Prostate gland (tissue), 2 donors: Measurements from ENCODE around the gene THSD4. TPM values are rescaled to one million over a fixed set of nuclear protein-coding genes. Genes with fewer than 3 reads are reported as not detected.

Source experiments
- DNase-seq: peaks from one replicate; pipeline ENCODE4 v3.0.0-alpha.2; 2019; ENCODE audit warnings: low spot score
- H3K27ac ChIP-seq, 2 donors: fragments of 200-600 bp; sonication (generic); 2 replicates each; pipeline ENCODE4 v1.5.1; 2017 to 2019
- H3K27me3 ChIP-seq: fragments of 200-600 bp; sonication (generic); replicated peaks from 2 replicates; pipeline ENCODE4 v1.5.1; 2019; ENCODE audit not compliant: insufficient read depth
- H3K36me3 ChIP-seq, 2 donors: fragments of 200-600 bp; sonication (generic); 1 replicate in 1 of 2; 2 replicates in 1 of 2; pipeline versions ENCODE4 v1.5.1 to v1.8.1; 2017 to 2019
- H3K4me1 ChIP-seq: fragments of 200-600 bp; sonication (generic); replicated peaks from 2 replicates; pipeline ENCODE4 v1.5.1; 2019
- H3K4me3 ChIP-seq, 2 donors: fragments of 200-600 bp; sonication (generic); 2 replicates each; pipeline ENCODE4 v1.5.1; 2017 to 2019
- H3K9me3 ChIP-seq: fragments of 200-600 bp; sonication (generic); 2 replicates; pipeline ENCODE4 v1.5.1; 2017
- POLR2A ChIP-seq: fragments of 450-650 bp; IDR thresholded peaks from one replicate; pipeline ENCODE4 v1.6.1; 2016; ENCODE audit warnings: antibody characterized with exemption, mild to moderate bottlenecking
- POLR2AphosphoS5 ChIP-seq: sonication (generic); formaldehyde crosslinking; IDR thresholded peaks from one replicate; pipeline ENCODE4 v1.6.1; 2017; ENCODE audit warnings: antibody characterized with exemption
- WGBS: methylation state at CpG from one replicate; pipeline ENCODE4 v1.1.5; 2018; 5-methylcytosine and 5-hydroxymethylcytosine counted together
- intact Hi-C: fragments of 100-400 bp; cut with DNase I; formaldehyde crosslinking; loops from one replicate; pipeline ENCODE4 v1.14.2; 2022
- total RNA-seq, 2 donors: library from RNA; depleted of rRNA; stranded (reverse); fragments of >200 nt; gene quantifications; one replicate each; pipeline ENCODE4 v1.1.0, GENCODE V29; 2016
- TF ChIP-seq, protein P1 (sequence below), 4 experiments: fragments of 200-600 bp in 2 of 4; fragments of 450-650 bp in 2 of 4; sonication (generic) in 2 of 4; IDR thresholded peaks; 1 replicate in 3 of 4; 2 replicates in 1 of 4; pipeline ENCODE4 v1.5.1; 2016 to 2019; ENCODE audit warnings: antibody characterized with exemption in 4 of 4, mild to moderate bottlenecking in 2 of 4, moderate library complexity in 2 of 4

Gene THSD4
- total RNA-seq, 2 donors from 2014 or later = 84.1 to 223 TPM

DNA sequence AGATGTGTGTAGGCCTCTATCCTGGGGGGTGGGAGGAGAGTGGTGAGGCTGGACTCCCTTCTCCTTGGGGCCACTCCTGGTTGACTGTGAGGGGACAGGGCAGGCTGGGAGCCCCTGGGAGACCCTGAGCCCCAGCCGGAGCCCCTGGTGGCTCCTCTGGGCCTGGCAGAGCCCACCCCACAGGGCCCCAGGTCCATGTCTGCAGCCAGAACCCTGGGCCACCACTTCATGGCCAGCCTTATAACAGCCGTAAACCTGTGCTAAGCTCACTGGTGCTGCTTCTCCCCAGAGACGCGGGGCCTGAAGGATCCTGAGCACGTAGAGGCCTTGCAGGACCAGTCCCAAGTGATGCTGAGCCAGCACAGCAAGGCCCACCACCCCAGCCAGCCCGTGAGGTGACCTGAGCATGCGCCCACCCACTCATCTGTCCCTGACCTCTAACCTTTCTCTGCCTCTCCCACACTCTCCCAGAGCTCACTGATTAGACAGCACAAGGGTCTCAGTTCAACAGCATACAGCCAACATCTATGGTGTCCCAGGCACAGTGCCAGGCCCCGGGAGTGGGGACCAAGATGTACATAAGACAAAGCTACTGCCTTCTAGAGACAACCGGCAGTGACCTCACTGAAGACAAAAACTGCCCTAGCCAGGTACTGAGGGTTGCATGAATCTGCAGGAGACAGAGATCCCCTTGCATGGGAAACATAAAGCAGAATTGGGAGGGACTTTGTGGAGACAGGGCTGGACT lies 698.6 kb downstream of the THSD4 start:
- no peak for TF ChIP-seq POLR2A
- TF ChIP-seq POLR2AphosphoS5 = no peak
- TF ChIP-seq, protein P1, sequence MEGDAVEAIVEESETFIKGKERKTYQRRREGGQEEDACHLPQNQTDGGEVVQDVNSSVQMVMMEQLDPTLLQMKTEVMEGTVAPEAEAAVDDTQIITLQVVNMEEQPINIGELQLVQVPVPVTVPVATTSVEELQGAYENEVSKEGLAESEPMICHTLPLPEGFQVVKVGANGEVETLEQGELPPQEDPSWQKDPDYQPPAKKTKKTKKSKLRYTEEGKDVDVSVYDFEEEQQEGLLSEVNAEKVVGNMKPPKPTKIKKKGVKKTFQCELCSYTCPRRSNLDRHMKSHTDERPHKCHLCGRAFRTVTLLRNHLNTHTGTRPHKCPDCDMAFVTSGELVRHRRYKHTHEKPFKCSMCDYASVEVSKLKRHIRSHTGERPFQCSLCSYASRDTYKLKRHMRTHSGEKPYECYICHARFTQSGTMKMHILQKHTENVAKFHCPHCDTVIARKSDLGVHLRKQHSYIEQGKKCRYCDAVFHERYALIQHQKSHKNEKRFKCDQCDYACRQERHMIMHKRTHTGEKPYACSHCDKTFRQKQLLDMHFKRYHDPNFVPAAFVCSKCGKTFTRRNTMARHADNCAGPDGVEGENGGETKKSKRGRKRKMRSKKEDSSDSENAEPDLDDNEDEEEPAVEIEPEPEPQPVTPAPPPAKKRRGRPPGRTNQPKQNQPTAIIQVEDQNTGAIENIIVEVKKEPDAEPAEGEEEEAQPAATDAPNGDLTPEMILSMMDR (IDR thresholded peaks at IDR 0.05) = no peak
- H3K27me3 ChIP-seq = no peaks in the 10 kb centered on the region
- H3K9me3 ChIP-seq = no peaks in the 10 kb centered on the region
- intact Hi-C loops = no loop called here
- no peaks in the 10 kb centered on the region for H3K36me3 ChIP-seq
- no peak for DNase-seq
- no peaks in the 10 kb centered on the region for H3K4me1 ChIP-seq
- H3K27ac ChIP-seq = no peak overlapping the region
- H3K4me3 ChIP-seq = no peak overlapping the region
- 82% methylated on average over 7 of the region's 9 CpGs for WGBS

DNA sequence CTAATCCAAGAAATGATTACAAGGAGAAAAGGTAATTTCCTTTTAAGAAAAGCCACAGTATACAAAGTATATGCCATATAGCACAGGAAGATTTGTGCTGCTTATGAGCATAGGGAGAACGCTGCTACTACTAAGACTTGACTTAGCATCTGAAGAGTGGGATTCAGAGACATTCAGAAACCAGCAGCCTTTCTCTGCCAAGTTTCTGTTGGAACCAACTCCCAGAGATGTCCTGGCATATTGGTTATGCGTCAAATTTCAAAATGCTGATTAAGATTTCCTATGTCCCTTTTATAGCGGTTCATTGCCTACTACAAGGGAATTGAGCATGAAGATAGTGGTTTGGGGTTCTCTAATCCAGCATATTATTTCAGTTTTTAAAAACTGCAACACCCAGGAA lies 700.0 kb downstream of the THSD4 start:
- Histone ChIP-seq H3K4me3 (no peak overlapping the region), H3K27me3 (no peaks in the 10 kb centered on the region), H3K4me1 (no peaks in the 10 kb centered on the region), H3K36me3 (no peaks in the 10 kb centered on the region), H3K27ac (no peak overlapping the region), H3K9me3 (no peaks in the 10 kb centered on the region)
- intact Hi-C loops = no loop called here
- DNase-seq = no peak
- 90% methylated on average over 3 of the region's 3 CpGs for WGBS
- no peak for TF ChIP-seq POLR2A
- TF ChIP-seq, protein P1 (IDR thresholded peaks at IDR 0.05) = no peak
- no peak for TF ChIP-seq POLR2AphosphoS5

DNA sequence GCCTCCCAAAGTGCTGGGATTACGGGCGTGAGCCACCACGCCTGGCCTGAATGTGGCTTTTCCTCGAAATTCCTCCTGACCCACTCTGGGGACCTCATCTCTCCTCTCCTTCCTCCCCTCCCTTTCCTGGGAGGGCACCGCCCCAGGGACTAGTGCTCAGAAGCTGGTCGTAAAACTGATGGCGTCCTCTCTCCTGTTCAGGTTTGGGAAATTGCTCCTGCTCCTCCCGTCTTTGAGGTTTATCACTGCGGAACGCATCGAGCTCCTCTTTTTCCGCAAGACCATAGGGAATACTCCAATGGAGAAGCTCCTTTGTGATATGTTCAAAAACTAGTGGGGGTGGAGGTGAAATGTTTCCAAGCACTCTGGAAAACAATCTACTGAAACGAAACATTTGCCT lies 702.1 kb downstream of the THSD4 start:
- H3K27ac ChIP-seq = no peak overlapping the region
- DNase-seq = no peak
- no peaks in the 10 kb centered on the region for H3K4me1 ChIP-seq
- no peaks in the 10 kb centered on the region for H3K36me3 ChIP-seq
- TF ChIP-seq, protein P1 (IDR thresholded peaks at IDR 0.05) = no peak
- TF ChIP-seq POLR2AphosphoS5 (no peak), POLR2A (no peak)
- 92% methylated on average over 13 of the region's 13 CpGs for WGBS
- no peaks in the 10 kb centered on the region for H3K27me3 ChIP-seq
- intact Hi-C loops = no loop called here
- H3K4me3 ChIP-seq = no peak overlapping the region
- H3K9me3 ChIP-seq = no peaks in the 10 kb centered on the region

DNA sequence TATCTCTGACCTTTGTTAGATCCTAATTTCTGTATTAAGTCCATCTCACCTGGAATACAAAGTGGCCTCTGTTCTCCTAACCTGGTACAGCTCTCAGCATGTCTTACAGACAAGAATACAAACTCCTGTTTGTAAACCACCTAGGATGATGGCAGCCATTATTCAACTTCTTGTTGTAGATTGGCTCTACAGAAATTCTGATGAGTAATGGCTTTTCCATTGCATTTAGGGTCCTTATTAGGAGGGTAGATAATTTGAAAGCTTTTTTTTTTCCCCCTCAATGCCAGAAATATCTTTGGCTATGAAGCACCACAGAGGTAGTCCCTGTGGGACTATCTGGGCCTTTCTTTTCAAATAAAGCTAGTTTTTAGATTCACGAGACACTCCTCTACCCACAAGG lies 704.9 kb downstream of the THSD4 start:
- no peak overlapping the region for H3K27ac ChIP-seq
- TF ChIP-seq POLR2A (no peak), POLR2AphosphoS5 (no peak)
- TF ChIP-seq, protein P1 (IDR thresholded peaks at IDR 0.05) = no peak
- no peaks in the 10 kb centered on the region for H3K36me3 ChIP-seq
- H3K27me3 ChIP-seq = no peaks in the 10 kb centered on the region
- no peaks in the 10 kb centered on the region for H3K9me3 ChIP-seq
- 100% methylated on average over 1 of the region's 1 CpG for WGBS
- DNase-seq = no peak
- H3K4me1 ChIP-seq = no peaks in the 10 kb centered on the region
- no peak overlapping the region for H3K4me3 ChIP-seq
- intact Hi-C loops = no loop called here

DNA sequence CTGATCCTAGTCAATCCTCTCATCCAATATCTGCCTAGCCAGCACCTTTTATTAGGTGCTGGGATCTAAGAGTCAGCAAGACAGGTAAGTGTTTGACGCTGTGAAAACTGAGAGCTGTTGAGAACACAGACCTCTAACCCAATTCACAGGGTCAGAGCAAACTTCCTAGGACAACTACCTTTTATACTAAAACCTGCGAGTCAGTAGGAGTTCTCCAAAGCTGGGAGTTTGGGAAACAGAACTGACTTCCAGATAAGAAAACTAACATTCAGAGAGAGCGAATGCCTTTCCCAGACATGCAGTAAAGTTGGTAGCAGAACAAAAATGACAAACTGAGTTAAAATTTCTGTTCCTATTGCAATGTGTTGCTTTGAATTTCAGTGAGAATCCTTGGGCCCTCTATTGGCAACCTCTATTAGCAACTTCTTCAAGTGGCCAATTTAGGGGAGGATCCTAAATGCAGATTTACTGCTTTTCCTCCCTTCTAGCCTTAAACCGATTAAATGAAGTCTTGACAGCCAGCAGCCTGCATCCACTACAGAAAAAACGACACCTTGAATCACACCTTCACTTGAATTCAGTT lies 706.4 kb downstream of the THSD4 start:
- H3K9me3 ChIP-seq = no peaks in the 10 kb centered on the region
- 95% methylated on average over 5 of the region's 5 CpGs for WGBS
- TF ChIP-seq POLR2A = no peak
- TF ChIP-seq POLR2AphosphoS5 = no peak
- TF ChIP-seq, protein P1 (IDR thresholded peaks at IDR 0.05) = no peak
- intact Hi-C loops = no loop called here
- no peaks in the 10 kb centered on the region for H3K4me1 ChIP-seq
- no peaks in the 10 kb centered on the region for H3K36me3 ChIP-seq
- no peak overlapping the region for H3K4me3 ChIP-seq
- DNase-seq = no peak
- H3K27ac ChIP-seq = no peak overlapping the region
- no peaks in the 10 kb centered on the region for H3K27me3 ChIP-seq
